Endothelial cell of umbilical vein (primary cell): ENCODE data around the gene SSBP3. TPM values are rescaled to one million over a fixed set of nuclear protein-coding genes. Genes with fewer than 3 reads are reported as not detected.

ENCODE experiments used
- BruUV-seq: library from RNA; stranded (reverse); fragments of 400-500 nt; replicated peaks from 2 replicates; lab custom pipeline; 2021; lab: Mats Ljungman, UMichigan
- CTCF ChIA-PET: fragments of 300-600, 350-600 bp; sonication (Branson Sonifier 250); formaldehyde crosslinking; loops from one replicate; lab custom pipeline; 2021; ENCODE audit warnings: antibody characterized with exemption, inconsistent platforms; lab: Charles Lee
- POLR2A ChIA-PET: fragments of 300-600, 350-600 bp; sonication (Branson Sonifier 250); formaldehyde crosslinking; loops from one replicate; lab custom pipeline; 2021; ENCODE audit warnings: antibody characterized with exemption, inconsistent platforms; lab: Charles Lee
- DNase-seq: peaks from one replicate; pipeline ENCODE4 v3.0.0-alpha.2; 2011; ENCODE audit warnings: low read depth, low spot score
- FAIRE-seq: peaks from 2 replicates; lab custom pipeline; 2011; peaks lifted over from hg19 to GRCh38; lab: Jason Lieb, UNC
- H2AFZ ChIP-seq: 2 replicates; pipeline ENCODE4 v1.6.0; 2012; ENCODE audit warnings: low read depth, low read length, control low read depth, inconsistent platforms
- H3K27ac ChIP-seq: 2 replicates; pipeline ENCODE4 v1.5.1; 2011; ENCODE audit warnings: low read depth, mild to moderate bottlenecking, control low read depth, low read length, moderate library complexity; ENCODE audit not compliant: insufficient read depth
- H3K27me3 ChIP-seq, 2 experiments: 2 replicates each; pipeline versions ENCODE4 v1.6.0 to v1.6.1; 2011; ENCODE audit warnings: low read length in 2 of 2, mixed read lengths in 1 of 2; ENCODE audit not compliant: control insufficient read depth in 2 of 2, insufficient read depth in 2 of 2
- H3K36me3 ChIP-seq, 2 experiments: 2 replicates in 1 of 2; 3 replicates in 1 of 2; pipeline ENCODE4 v1.5.1; 2011; ENCODE audit warnings: low read length in 2 of 2, mild to moderate bottlenecking in 1 of 2, moderate library complexity in 1 of 2; ENCODE audit not compliant: control insufficient read depth in 2 of 2, insufficient read depth in 2 of 2; ENCODE audit errors: extremely low read depth in 1 of 2
- H3K4me1 ChIP-seq: 3 replicates; pipeline ENCODE4 v1.5.1; 2011; ENCODE audit warnings: mild to moderate bottlenecking, low read length; ENCODE audit not compliant: control insufficient read depth, insufficient read depth; ENCODE audit errors: extremely low read depth
- H3K4me2 ChIP-seq: 2 replicates; pipeline ENCODE4 v1.6.1; 2011; ENCODE audit warnings: low read length, control low read depth, mixed read lengths; ENCODE audit not compliant: insufficient read depth
- H3K4me3 ChIP-seq, 3 experiments: fragments of 200-600 bp in 1 of 3; sonication (generic), shearing (Covaris generic) in 1 of 3; replicated peaks in 1 of 3; 2 replicates each; pipeline ENCODE4 v1.5.1; 2011 to 2016; ENCODE audit warnings: control low read depth in 3 of 3, low read length in 3 of 3, mild to moderate bottlenecking in 2 of 3, inconsistent platforms in 1 of 3, low read depth in 1 of 3, moderate library complexity in 1 of 3; ENCODE audit not compliant: insufficient read depth in 1 of 3
- H3K79me2 ChIP-seq: 2 replicates; pipeline ENCODE4 v1.6.0; 2012; ENCODE audit warnings: low read length, inconsistent platforms; ENCODE audit not compliant: control insufficient read depth, insufficient read depth
- H3K9ac ChIP-seq: replicated peaks from 2 replicates; pipeline ENCODE3; 2011; ENCODE audit warnings: low read length, control low read depth; ENCODE audit not compliant: insufficient read depth; ENCODE audit errors: extremely low read depth
- H3K9me1 ChIP-seq: replicated peaks from 3 replicates; pipeline ENCODE4 v1.6.0; 2011; ENCODE audit warnings: mild to moderate bottlenecking, low read length; ENCODE audit not compliant: control insufficient read depth, insufficient read depth; ENCODE audit errors: extremely low read depth
- H3K9me3 ChIP-seq: replicated peaks from 2 replicates; pipeline ENCODE4 v1.5.1; 2012; ENCODE audit warnings: low read length, inconsistent platforms; ENCODE audit not compliant: control insufficient read depth, insufficient read depth
- H4K20me1 ChIP-seq: replicated peaks from 2 replicates; pipeline ENCODE3; 2011; ENCODE audit warnings: mild to moderate bottlenecking, low read length; ENCODE audit not compliant: control insufficient read depth, insufficient read depth; ENCODE audit errors: extremely low read depth
- EZH2 ChIP-seq: IDR thresholded peaks from 2 replicates; pipeline ENCODE4 v1.6.1; 2012; ENCODE audit warnings: borderline replicate concordance, low read depth, mild to moderate bottlenecking, moderate library complexity, low read length, inconsistent platforms; ENCODE audit not compliant: severe bottlenecking
- FOS ChIP-seq: IDR thresholded peaks from 2 replicates; pipeline ENCODE4 v1.6.1; 2011; ENCODE audit warnings: mild to moderate bottlenecking, low read length, moderate library complexity, borderline replicate concordance; ENCODE audit not compliant: insufficient read depth
- GATA2 ChIP-seq: IDR thresholded peaks from 2 replicates; pipeline ENCODE4 v1.7.0; 2011; ENCODE audit warnings: low read depth, mild to moderate bottlenecking, moderate library complexity, mixed read lengths, low read length; ENCODE audit not compliant: insufficient read length, insufficient read depth
- JUN ChIP-seq: IDR thresholded peaks from 2 replicates; pipeline ENCODE4 v1.6.1; 2011; ENCODE audit warnings: borderline replicate concordance, low read depth; ENCODE audit not compliant: insufficient read length, insufficient read depth
- MYC ChIP-seq: IDR thresholded peaks from one replicate; pipeline ENCODE4 v1.6.1; 2011; ENCODE audit warnings: mild to moderate bottlenecking, low read depth, low read length
- POLR2A ChIP-seq: IDR thresholded peaks from 2 replicates; pipeline ENCODE4 v1.6.1; 2012; ENCODE audit warnings: low read depth, mild to moderate bottlenecking, control low read depth, low read length
- POLR2AphosphoS5 ChIP-seq: IDR thresholded peaks from 2 replicates; pipeline ENCODE4 v1.6.1; 2012; ENCODE audit warnings: low read depth, mild to moderate bottlenecking, control low read depth, low read length, moderate library complexity; ENCODE audit not compliant: insufficient read depth
- dilution Hi-C: fragments of 300-500 bp; cut with MboI; formaldehyde crosslinking; loops from one replicate; pipeline ENCODE4 v1.15.0; 2019; ENCODE audit warnings: low sequenced_read_pairs; ENCODE audit not compliant: extremely low pct_ligation_motif_present
- intact Hi-C: fragments of 100-400 bp; cut with micrococcal nuclease; formaldehyde crosslinking; loops from one replicate; pipeline ENCODE4 v1.10.0; 2022
- polyA plus RNA-seq, 4 experiments: library from polyadenylated mRNA; depleted of rRNA in 3 of 4; stranded (reverse) in 3 of 4; unstranded in 1 of 4; fragments of >200 nt; gene quantifications; 2 replicates each; pipeline versions ENCODE4 v1.2.1 to v1.2.3, GENCODE V29; 2011 to 2012; ENCODE audit warnings: missing spikeins in 1 of 4
- total RNA-seq: library from RNA; stranded (reverse); gene quantifications from 2 replicates; pipeline ENCODE4 v1.2.3, GENCODE V29; 2021
- TF ChIP-seq, protein P1 (sequence below), 2 donors: IDR thresholded peaks; 1 replicate in 1 of 2; 2 replicates in 1 of 2; pipeline ENCODE4 v1.5.1; 2011; ENCODE audit warnings: low read length in 2 of 2, mild to moderate bottlenecking in 2 of 2, moderate library complexity in 2 of 2, control low read depth in 1 of 2, inconsistent platforms in 1 of 2, low read depth in 1 of 2; ENCODE audit not compliant: insufficient read depth in 1 of 2; ENCODE audit errors: extremely low read depth in 1 of 2
- TF ChIP-seq, protein P2 (sequence below): IDR thresholded peaks from 2 replicates; pipeline ENCODE4 v1.6.1; 2011; ENCODE audit not compliant: insufficient read depth, insufficient read length

The SSBP3 gene
- total and polyA plus RNA-seq, 2 donors (not counting 3 experiments of a cell fraction or from before 2014, with no cell fraction given): 44.9 to 59.4 TPM

- Histone ChIP-seq H2AFZ (no peak overlapping the region), H3K9ac (no peak overlapping the region), H3K79me2 (peaks cover 25% of the 10 kb centered on the region), H3K9me1 (no peaks in the 10 kb centered on the region), H4K20me1 (no peaks in the 10 kb centered on the region), H3K36me3 (peaks cover 0 to 2% of the 10 kb centered on the region in 2 experiments), H3K4me3 (no peak overlapping the region), H3K4me1 (peaks cover 14% of the 10 kb centered on the region), H3K4me2 (no peak overlapping the region), H3K27ac (no peak overlapping the region), H3K9me3 (no peaks in the 10 kb centered on the region), H3K27me3 (no peaks in the 10 kb centered on the region)
- no peak for TF ChIP-seq MYC
- no peak for TF ChIP-seq POLR2AphosphoS5
- TF ChIP-seq, protein P1, sequence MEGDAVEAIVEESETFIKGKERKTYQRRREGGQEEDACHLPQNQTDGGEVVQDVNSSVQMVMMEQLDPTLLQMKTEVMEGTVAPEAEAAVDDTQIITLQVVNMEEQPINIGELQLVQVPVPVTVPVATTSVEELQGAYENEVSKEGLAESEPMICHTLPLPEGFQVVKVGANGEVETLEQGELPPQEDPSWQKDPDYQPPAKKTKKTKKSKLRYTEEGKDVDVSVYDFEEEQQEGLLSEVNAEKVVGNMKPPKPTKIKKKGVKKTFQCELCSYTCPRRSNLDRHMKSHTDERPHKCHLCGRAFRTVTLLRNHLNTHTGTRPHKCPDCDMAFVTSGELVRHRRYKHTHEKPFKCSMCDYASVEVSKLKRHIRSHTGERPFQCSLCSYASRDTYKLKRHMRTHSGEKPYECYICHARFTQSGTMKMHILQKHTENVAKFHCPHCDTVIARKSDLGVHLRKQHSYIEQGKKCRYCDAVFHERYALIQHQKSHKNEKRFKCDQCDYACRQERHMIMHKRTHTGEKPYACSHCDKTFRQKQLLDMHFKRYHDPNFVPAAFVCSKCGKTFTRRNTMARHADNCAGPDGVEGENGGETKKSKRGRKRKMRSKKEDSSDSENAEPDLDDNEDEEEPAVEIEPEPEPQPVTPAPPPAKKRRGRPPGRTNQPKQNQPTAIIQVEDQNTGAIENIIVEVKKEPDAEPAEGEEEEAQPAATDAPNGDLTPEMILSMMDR (IDR thresholded peaks at IDR 0.05; ENCODE audit: extremely low read depth in 1 of 2, insufficient read depth in 1 of 2, low read depth in 1 of 2, low read length in 2 of 2): no peak
- TF ChIP-seq FOS: no peak
- TF ChIP-seq POLR2A: no peak
- TF ChIP-seq GATA2: no peak
- TF ChIP-seq EZH2: no peak
- TF ChIP-seq, protein P2, sequence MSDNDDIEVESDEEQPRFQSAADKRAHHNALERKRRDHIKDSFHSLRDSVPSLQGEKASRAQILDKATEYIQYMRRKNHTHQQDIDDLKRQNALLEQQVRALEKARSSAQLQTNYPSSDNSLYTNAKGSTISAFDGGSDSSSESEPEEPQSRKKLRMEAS: no peak
- TF ChIP-seq JUN: no peak
- CTCF ChIA-PET: no interaction called here
- FAIRE-seq (peak; percentile 74), DNase-seq (no peak)
- BruUV-seq: no TSS peak
- dilution Hi-C loops: no loop called here
- POLR2A ChIA-PET: no interaction called here
- intact Hi-C loops: no loop called here
Measured at GRCh38 chr1:54317084-54317483, 89.1 kb downstream of the SSBP3 start.
